Pulmonary artery endothelial cell (primary cell): Measurements from ENCODE around the gene UBE2G2. TPM values are rescaled to one million over a fixed set of nuclear protein-coding genes. Genes with fewer than 3 reads are reported as not detected.

Source experiments
- DNase-seq: peaks from one replicate; pipeline ENCODE4 v3.0.0-alpha.2; 2011; ENCODE audit warnings: low read depth, low spot score
- total RNA-seq: library from RNA; depleted of rRNA; stranded (reverse); fragments of >200 nt; gene quantifications from 2 replicates; pipeline ENCODE4 v1.2.3, GENCODE V29; 2014

UBE2G2 gene
- total RNA-seq, 1 donor from 2014 or later, result 105 TPM

DNA sequence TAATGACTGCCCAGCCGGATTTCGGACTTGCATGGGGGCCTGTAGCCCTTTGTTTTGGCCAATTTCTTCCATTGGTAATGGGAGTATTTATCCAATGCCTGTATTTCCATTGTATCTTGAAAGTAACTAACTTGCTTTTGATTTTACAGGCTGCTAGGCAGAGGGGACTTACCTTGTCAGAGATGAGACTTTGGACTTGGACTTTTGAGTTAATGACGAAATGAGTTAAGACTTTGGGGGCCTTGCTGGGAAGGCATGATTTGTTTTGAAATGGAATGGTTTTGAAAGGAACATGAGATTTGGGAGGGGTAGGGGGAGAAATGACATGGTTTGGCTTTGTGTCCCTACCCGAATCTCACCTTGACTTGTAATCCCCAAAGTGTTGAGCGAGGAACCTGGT is 9.6 kb downstream of the UBE2G2 start:
- no peak for DNase-seq

DNA sequence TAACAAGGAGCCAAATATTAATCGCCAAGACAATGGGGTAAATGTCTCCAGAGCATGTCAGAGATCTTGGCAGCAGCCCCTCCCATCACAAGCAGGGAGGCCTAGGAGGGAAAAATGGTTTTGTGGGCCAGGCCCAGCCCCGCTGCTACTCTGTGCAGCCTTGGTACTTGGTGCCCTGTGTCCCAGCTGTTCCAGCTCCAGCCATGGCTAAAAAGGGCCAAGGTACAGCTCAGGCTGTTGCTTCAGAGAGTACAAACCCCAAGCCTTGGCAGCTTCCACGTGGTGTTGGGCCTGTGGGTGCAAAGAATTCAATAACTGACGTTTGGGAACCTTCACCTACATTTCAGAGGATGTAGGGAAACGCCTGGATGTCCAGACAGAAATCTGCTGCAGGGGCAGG is 10.4 kb downstream of the UBE2G2 start:
- no peak for DNase-seq

DNA sequence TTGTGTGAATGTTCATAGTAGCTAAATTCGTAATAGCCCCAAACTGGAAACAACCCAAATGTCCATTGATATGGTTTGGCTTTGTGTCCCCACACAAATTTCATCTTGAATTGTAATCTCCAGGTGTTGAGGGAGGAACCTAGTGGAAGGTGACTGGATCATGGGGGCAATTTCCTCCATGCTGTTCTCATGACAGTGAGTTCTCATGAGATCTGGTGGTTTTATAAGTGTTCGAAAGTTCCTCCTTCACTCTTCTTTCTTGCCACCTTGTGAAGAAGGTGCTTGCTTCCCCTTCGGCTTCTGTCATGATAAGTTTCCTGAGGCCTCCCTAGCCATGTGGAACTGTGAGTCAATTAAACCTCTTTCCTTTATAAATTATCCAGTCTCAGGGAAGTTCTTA is 11.3 kb downstream of the UBE2G2 start:
- no peak for DNase-seq

DNA sequence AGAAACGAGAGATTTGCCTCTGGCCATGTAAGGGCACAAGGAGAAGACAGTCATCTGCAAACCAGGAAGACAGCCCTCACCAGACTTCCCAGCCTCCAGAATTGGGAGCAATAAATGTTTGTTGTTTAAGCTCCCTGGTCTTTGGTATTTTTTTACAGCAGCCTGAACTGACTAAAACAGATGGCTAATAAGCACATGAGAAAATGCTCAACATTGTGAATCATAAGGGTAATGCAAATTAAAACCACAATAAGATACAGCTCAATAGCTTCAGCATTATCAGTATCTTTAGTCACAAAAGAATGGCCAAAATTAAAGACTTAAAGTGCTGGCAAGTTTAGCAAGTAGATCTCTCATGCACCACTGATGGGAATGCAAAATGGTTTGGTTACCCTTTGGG is 11.7 kb downstream of the UBE2G2 start:
- DNase-seq, result no peak

DNA sequence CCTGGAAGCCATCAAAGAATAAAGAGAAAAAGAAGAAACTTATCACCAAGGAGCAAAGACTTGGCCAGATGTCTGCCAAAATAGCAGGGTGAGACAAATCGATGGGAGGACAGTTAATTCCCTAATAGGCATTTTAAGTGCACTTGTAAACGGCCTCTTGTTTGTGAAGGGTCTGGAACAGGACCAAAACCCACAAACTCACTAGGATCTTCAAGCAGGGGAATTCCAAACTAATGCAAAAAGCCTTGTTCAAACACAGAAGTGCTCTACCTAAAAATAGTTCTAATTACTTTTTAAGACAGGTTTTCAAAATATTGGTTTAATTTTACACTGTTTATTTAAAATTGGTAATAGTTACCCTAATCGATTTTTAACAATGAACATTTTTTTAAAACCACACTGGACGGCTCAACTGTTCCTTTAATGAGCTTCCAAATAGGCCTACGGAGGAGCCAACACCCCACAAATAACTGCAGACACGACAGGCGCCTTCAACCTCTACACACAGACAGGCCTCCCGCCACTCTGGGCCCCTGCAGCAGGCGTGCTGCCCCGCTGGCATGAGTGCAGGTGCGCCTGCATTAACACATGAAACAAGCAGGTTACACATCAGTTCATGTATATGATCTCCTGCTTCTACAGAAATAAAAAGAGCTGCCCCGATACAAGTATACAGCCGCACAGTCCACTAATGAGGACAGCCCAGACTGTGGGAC is 15.8 kb downstream of the UBE2G2 start:
- no peak for DNase-seq

DNA sequence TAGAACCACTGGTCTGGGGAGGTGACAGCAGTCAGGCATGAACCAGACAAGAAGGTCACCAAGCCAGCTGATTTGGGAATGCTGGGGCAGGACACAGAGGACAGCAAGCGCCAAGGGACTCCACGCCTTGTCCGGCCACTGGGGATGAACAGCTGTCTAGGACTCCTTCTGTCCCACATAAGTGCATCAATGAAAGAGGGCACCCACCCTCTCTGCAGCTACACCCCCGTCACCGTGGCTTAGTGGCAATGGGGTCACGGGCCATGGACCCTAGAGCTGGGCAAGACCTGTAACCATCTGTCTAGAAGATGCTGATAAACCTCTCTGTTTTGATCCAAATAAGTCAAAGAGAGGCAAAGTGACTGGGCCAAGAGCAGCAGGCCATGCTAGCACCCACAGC is 16.8 kb downstream of the UBE2G2 start:
- DNase-seq, result no peak

DNA sequence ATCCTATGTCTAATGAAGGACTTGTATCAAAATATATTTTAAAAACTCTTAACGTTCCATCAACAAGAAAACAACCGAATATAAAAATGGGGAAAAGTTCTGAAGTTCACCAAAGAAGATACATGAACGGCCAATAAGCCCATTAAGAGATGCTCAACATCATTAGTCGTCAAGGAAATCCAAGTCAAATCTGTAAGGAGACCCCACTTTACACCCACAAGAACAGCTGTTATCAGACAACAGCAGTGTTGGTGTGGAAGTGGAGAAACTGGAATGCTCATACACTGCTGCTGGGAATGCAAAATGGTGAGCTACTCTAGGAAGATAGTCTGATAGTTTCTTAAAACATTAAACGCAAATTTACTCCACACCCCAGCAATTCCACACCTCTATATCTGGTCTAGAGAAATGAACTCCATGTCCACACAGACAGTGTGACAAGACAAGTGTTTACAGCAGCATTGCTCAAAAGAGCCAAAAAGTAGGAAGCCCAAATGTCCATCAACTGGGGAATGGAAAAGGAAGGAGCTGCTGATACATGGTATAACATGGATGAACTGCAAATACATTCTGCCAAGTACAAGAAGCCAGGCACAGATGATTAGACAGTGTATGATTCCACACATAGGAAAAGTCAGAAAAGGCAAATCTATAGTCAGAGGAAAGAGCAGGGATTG is 18.5 kb downstream of the UBE2G2 start:
- no peak for DNase-seq

DNA sequence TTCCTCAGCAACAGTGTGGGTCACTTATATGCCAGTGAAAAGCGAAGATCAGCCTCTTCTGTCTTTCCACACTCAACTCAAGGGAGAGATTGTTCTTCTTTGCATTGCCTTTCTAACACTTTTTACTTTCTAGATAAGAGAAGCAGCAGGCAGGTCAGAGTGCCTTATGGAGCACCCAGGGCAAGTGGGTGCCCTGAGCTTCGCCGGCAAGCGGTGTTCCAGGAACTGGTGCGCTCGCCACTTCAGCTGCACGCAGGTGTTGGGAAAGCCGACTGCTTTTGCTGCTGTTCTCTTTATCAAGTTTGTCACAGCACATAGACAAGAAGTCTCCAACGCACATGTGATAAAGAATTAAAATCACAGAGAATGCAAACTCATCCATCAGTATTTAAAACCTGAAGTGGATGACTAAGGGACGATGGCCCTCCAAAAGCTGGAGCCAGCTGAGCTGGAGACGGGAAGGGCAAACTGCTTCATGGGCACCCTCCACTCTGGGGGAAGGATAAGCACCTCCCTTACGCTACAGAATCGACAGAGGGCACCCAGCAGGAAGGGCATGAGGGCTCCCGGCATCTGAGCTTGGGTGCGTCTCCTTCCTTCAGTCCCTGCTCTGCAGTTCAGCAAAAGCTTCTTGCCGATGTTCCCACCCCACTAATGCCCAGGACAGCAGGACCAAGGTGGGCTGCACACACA is 20.7 kb downstream of the UBE2G2 start:
- no peak for DNase-seq

DNA sequence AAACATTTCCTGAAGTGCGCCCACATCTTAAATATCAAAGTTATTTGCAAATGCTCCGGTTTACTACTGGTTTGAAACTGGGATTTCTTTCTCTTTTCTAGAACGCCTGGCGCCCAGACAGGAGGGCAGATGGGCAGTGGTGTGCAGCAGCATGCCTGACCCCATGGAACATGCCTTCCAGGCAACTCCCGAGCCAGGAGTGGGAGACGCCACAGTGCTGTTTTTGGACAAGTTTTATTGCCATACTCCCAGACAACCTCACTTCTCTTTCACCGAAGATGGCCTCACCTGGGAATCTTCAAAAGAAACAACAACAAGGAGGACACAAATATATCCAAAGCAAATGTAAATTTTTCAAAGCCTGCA is 21.5 kb downstream of the UBE2G2 start:
- no peak for DNase-seq

DNA sequence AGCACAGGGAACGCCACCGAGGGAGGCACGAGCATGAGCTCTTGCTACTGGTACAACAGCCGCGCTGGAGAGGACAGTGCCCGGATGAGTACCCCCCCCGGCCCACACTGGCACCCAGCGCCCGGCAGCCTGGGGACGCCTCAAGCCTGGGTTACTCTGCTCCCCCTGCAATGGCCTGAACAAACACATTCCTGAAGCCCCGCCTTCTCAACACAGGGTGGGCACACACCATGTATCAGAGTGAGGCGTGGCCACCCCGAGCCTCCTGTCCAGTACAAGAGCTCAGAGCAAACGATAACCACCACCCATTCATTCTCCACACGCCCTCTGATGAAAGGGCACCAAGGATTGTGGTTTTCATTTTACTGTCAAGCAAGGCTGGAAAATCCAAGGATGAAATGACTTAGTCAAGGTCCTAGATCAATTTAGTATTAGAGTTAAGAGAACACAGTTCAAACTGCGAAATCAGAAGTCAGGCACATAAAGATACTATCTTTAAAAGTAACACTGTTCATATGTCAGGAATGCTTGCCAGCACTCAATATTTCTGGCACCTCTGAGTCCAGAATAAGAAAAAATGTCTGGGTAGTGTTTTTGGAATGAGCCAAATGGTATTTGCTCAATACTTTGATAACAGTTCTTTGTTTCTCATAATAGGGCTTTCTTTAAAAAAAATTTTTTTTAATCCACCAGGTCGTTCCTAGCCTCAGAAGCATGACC is 22.0 kb downstream of the UBE2G2 start:
- no peak for DNase-seq

DNA sequence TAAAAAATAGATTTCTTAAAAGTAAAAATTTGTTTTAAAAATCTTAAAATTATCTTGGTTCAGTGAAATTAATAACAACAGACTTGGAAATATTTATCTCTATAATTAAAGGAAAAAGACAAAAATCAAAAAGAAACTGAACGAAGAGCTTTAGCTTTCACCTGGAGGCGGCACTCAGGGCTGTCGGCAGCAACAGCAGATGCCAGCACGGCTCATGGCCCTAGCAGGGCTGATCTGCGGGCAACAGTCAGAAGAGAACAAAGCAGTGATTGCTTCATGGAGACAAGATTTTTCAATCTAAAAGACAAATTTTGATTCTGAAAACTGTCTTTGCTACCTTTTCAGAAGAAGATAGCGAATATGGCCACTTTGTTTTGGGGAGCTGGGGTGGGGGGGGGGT is 22.6 kb downstream of the UBE2G2 start:
- DNase-seq, result no peak

DNA sequence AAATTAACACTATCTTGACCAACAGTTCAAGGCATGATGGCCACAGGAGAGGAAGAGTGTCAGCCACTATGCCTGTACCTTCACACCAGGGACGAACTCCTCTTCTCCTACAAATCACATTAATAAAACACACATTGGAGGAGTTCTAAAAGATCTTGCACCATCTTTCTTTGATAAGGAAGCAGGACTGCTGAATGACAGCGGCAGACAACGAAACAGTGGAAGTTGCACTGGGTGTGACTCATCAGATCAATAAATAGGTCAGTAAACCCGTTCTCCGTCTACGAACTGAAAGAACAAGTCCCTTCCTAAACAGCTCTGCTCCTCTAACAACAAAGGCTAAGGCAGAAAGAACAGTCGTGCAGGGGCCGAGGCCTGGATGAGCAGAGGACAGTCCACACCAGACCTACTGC is 23.1 kb downstream of the UBE2G2 start:
- DNase-seq, result no peak

DNA sequence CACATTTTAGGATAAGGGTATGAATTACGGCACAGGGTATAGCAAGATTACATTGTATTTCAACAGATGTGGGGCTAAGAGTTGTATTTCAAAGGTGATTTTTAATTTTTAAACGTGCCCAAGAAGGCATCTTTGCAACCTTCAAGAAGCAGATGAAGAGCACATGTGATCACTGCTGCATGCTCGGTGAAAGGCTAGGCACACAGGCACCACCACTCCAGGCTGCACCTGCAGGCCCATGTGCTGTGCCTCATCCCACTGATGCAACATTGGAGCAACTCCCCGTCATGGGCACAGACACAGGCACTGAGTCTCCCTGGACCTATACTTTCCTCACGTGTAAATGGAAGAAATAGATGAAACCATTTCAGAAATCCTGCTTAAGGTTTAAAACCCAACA is 23.5 kb downstream of the UBE2G2 start:
- DNase-seq, result no peak

DNA sequence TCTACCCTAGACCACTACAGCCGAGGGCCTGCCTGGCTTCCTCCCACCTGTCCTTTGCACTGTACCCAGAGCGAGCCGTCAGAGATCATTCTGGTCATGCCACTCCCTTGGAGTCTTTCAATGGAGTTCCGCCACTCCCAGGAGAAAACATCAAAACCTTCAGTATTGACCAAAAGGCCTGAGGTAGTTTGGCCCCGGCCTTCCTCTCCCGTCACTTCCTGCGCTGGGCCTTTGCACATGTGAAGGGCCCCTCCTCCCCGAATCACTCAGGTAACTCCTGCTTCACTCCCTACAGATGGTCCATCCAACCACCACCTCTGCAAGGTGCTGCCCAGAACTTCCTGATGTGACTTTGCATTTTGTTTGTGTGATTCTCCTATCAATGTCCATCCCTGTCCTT is 26.6 kb downstream of the UBE2G2 start:
- no peak for DNase-seq

DNA sequence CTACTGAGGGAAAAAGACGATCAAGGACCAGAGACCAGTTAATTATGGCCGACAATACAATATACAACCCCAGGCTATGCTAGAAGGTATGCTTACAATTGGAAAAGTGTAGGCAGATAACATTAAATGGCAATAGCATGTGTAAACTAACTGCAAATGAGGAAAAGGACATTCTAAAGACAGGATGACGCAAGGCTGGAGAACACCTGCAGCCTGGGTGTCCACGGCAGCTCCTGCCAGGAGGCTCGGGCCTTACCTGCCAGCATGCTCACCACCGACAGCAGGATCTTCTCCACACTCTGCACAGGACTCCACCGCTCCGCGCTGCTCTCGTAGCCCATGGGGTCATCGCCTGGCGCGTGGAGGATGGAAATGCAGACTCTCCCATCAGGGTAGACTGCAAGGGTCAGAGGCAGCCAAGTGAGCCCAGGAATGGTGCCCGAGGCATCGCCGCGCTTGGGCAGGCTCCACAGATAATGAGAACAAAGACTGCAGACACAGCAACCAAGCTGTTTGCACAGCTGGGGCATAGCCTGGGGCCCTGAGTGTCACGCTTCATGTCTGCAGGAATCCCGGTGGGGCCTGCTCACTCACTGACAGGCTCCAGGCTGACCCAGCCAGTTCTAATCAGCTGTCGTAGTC is 28.2 kb downstream of the UBE2G2 start:
- DNase-seq, result no peak

DNA sequence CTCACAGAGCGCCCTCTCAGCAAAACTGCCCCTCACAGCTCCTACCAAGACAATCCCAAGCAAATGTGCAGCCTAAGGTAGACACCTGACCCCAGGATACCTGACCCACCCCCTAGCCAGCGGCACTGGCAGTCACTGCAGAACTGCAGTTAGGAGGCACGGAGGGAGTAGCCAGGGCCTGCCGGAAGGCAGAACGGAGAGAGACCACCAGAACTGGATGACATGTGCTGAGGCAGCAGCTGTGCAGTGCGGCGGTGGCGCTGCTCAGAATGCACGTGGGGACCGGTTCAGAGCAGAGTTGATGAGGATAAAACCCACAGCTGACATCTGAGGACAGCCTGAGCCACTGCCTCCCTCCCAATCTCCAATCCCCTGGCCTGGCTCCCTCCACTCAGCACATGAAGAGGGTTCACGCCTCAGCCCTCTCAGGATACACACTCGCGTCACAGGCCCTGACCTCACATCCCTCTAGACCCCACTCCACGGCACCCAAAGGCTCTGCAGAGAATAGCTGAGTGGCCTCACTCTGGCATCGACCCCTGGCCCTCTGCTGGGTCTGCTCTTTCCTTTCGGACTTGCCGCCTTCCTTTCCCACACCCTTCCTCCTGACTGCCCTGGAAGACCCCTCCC is 29.6 kb downstream of the UBE2G2 start:
- no peak for DNase-seq

DNA sequence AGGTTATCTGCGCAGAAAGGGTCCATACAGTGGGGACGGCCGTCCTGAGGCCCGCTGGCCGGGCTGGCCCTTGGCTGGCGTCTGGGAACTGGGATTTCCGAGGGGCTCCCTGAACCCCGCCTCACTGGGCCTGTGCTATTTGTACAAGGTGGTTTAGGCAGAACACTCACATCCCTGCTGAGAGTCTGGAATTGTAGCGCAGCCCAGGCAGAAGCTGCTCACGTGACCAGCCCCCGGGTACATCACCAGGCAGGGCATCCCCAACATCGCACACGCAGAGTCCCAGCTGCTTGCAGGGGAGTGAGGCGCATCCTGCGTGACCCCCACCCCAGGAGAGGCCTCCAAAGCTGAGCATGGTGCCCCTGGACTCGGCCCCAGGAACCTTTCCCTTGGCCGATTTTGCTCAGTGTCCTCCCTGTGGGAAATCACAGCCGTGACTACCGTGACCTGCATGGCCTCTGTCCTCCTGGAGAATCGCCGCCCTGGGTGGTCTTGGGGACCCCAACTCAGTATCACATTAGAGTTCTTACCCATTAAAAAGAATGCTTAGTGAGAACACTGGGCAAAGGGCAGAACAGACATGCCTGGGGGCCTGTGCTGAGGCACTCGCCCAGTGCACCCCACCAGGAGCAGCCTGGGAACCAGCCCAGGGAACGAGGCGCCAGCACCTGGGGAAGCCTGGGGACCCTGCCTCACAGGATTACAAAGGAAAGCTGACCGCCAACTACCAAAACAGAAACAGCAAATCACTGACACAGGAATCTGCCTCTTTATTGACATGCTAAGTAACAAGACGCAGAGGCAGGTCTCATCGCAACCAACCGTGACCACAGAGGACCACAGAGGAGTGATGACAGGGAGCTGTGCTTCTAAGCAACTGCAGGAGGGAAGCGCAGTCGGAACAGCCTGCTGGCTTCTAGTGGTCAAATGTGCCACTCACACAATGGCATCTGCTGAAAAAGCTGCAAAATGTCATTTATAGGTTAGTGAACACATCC is 33.5 kb downstream of the UBE2G2 start:
- no peak for DNase-seq

DNA sequence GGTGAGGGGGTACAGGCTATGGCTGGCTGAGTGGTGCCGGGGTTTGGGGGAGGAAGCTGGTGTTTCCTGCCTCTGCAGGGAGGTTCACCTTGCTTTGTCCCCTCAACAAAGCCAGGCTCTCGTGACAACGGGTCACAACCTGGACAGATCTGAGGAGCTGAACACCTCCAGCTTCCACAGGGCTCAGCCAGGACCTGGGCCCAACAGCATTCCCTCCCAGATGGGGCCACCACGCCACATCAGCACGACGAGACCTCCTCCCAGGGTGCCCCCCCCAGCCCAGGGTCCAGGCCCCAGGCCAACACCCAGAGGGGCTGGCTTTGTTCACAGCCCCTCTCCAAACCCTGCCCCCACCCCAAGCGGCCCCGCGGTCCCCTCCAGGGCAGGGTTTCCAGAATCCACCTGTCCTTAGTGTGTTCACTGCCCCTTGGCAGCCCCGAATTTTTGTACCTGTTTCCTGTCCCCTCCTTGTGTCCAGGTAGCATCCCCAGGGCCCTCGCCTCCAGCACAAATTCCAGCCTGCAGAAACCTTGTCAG is 34.7 kb downstream of the UBE2G2 start:
- DNase-seq, result no peak

DNA sequence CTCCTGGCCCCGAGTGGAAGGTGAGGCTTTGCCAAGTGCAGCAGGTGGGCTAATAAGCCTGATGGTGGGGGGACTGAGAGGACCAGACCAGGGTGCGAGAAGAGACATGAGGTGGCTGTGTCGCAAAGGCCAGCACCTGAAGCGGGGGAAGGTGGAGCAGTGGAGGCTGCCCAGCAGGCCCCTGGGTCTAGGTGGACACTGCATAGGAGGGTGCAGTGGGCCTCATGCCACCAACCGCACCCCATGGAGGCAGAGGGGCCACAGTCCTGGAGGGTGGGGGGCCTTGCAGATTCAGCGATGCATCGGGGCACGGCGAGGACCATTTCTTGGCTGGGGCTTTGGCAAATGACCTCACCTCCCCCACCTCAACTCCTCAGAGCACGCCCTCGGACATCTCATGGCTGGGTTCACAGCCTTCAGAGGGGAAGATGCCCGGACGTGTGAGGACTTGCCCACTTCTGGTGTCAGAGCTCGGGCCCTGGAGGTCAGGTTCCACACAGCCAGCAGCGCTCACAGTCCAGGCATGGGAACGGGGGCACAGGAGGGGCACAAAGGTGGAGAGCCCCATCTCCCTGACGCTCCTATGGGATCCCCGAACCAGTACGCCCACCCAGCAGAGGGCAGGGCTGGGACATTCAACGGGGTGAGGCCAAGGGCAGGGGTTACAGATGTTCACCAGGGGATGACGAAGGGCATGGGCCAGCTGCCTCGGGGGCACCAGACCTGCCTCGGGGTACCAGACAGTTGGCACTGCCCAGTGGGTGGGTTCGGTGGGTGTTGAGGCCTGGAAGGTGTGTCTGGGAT is 35.4 kb downstream of the UBE2G2 start:
- no peak for DNase-seq
